Measurements from ENCODE around the gene RPS6KA1. TPM values are rescaled to one million over a fixed set of nuclear protein-coding genes. Genes with fewer than 3 reads are reported as not detected.
A peak's percentile ranks its signal among the peaks of the same experiment; 100 is the strongest.
"Not testable (repeated sequence)": the region's sequence is repeated elsewhere in the genome, so short reads cannot be mapped to it uniquely, and the experiment has no call there.

RPS6KA1 gene
- total and polyA plus RNA-seq, 3 experiments from 2014 or later, result 187 to 193 (median 189) TPM

DNA sequence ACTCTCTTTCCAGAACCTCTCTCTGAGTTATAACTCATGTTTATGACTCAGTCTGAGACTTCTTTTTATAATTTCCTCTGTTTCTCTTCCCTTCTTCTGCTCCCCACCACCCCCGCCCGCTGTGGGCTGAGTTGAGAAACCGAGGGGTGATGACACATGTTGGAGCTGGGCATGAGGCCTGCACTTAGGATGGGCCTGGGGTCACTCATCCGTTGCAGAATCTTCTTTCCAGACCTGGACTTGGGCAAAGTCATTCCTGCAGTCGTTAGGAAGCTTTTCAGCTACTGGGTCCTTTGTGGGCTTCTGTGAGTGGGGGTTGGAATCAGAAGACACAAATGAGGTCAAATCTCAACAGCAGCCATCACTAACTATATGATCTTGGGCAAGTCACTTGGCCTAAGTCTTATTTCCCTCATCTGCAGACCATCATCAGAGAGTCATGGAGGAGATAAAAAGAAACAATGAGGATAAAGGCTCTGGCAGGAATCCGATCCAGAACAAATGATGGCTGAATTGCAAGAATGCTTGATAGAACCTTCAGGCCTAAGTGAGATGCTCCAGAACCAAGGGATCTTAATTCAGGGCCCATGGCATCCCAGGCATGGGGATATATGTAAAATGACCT is 53.4 kb downstream of the RPS6KA1 start:
- no peaks in the 10 kb centered on the region for H3K36me3 Mint-ChIP-seq
- H3K9me3 Mint-ChIP-seq, result no peaks in the 10 kb centered on the region
- Histone ChIP-seq H3K27me3 (ENCODE audit: insufficient read depth, low read length, poor library complexity, severe bottlenecking) (no peaks in the 10 kb centered on the region), H3K9me3 (ENCODE audit: low read length) (no peaks in the 10 kb centered on the region), H3K27ac (ENCODE audit: low read depth, low read length) (no peak overlapping the region), H3K4me1 (ENCODE audit: insufficient read depth, low read length) (no peaks in the 10 kb centered on the region), H3K4me3 (ENCODE audit: low read length) (no peak overlapping the region), H3K36me3 (ENCODE audit: insufficient read depth, low read length) (no peaks in the 10 kb centered on the region)
- H3K27ac Mint-ChIP-seq, result peak overlapping the region in 3 of 8 donors; percentile 19 to 77 (median 76)
- DNase-seq, result no peak
- peaks cover 8 to 15% (median 8%) of the 10 kb centered on the region in 3 donors for H3K4me1 Mint-ChIP-seq
- H3K27me3 Mint-ChIP-seq, result peaks cover 0 to 3% of the 10 kb centered on the region in 2 donors
- CTCF ChIA-PET, result interaction anchor here (1.4 kb wide), 1 partner anchor 41 kb away, joined by 3 read pairs; no protein-coding TSS in a partner anchor
- POLR2A ChIA-PET, result no interaction called here
- no peak overlapping the region for H3K4me3 Mint-ChIP-seq

DNA sequence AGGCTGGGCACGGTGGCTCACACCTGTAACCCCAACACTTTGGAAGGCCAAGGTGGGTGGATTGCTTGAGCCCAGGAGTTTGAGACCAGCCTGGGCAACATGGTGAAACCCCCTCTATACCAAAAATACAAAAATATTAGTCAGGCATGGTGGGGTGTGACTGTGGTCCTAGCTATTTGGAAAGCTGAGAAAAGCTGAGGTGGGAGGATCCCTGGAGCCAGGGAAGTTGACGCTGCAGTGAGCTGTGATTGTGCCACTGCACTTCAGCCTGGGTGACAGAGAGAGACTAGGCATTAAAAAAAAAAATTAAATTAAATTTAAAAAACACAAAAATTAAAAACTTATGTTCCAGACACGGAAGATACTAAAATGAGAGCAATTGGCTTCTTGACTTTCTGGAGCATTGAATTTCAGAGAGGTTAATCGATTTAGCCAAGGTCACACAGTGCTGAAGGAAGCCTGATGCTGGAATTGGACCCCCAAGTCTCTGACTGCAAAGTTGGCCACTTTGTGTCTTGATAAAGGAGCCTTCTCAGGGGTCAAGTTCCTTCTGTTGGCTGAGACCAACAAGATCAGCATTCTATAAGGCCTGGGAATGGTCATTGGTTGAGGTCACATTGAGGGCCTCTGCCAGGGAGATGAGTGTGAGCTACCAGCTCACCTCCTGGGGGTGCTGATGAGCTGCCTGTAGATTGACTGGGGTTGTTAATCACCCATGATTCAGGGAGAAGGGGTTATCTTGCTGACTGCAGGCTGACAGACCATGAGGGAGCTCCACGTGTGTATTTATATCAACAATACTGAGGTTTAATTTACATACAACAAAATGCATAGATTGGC is 54.3 kb downstream of the RPS6KA1 start:
- H3K27ac Mint-ChIP-seq, result peak overlapping the region in 1 of 8 donors; percentile 68
- POLR2A ChIA-PET, result no interaction called here
- DNase-seq, result no peak

DNA sequence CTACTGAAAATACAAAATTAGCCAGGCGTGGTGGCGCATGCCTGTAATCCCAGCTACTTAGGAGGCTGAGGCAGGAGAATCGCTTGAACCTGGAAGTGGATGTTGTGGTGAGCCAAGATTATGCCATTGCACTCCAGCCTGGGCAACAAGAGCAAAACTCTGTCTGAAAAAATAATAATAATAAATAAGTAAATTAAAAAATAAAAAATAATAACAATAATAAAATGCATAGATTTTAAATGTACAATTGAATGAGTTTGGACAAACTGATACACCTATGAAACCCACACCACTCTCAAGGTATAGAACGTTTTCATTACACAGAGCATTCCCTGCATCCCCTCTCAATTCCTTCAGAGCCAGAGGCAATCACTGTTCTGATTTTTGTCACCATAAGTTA is 55.0 kb downstream of the RPS6KA1 start:
- H3K4me3 Mint-ChIP-seq; H3K4me1 ChIP-seq (ENCODE audit: insufficient read depth, low read length); POLR2A ChIA-PET: not testable (repeated sequence)

More for the DNA sequence above, 54.3 kb downstream of the RPS6KA1 start:
- H3K27me3 Mint-ChIP-seq, result peaks cover 0 to 3% of the 10 kb centered on the region in 2 donors
- H3K4me1 Mint-ChIP-seq, result peaks cover 5 to 12% (median 8%) of the 10 kb centered on the region in 3 donors
- H3K9me3 Mint-ChIP-seq, result peaks cover 0 to 3% (median 0%) of the 10 kb centered on the region in 5 donors
- Histone ChIP-seq H3K27ac (ENCODE audit: low read depth, low read length) (no peak overlapping the region), H3K4me3 (ENCODE audit: low read length) (no peak overlapping the region), H3K36me3 (ENCODE audit: insufficient read depth, low read length) (no peaks in the 10 kb centered on the region), H3K27me3 (ENCODE audit: insufficient read depth, low read length, poor library complexity, severe bottlenecking) (no peaks in the 10 kb centered on the region), H3K4me1 (ENCODE audit: insufficient read depth, low read length) (no peaks in the 10 kb centered on the region), H3K9me3 (ENCODE audit: low read length) (no peaks in the 10 kb centered on the region)
- CTCF ChIA-PET, result interaction anchor here (1.0 to 1.4 kb wide), 2 partner anchors 17 to 42 kb away, joined by 3 read pairs; no protein-coding TSS in a partner anchor
- H3K36me3 Mint-ChIP-seq, result no peaks in the 10 kb centered on the region
- no peak overlapping the region for H3K4me3 Mint-ChIP-seq

GRCh38 chr1:26585471-26585870 is 55.9 kb downstream of the RPS6KA1 start:
- H3K27me3 Mint-ChIP-seq, result peaks cover 2 to 3% of the 10 kb centered on the region in 2 donors
- CTCF ChIA-PET, result no interaction called here
- peaks cover 5 to 8% (median 5%) of the 10 kb centered on the region in 3 donors for H3K4me1 Mint-ChIP-seq
- Histone ChIP-seq H3K36me3 (ENCODE audit: insufficient read depth, low read length) (no peaks in the 10 kb centered on the region), H3K4me3 (ENCODE audit: low read length) (no peak overlapping the region), H3K9me3 (ENCODE audit: low read length) (no peaks in the 10 kb centered on the region), H3K27me3 (ENCODE audit: insufficient read depth, low read length, poor library complexity, severe bottlenecking) (no peaks in the 10 kb centered on the region), H3K27ac (ENCODE audit: low read depth, low read length) (no peak overlapping the region), H3K4me1 (ENCODE audit: insufficient read depth, low read length) (no peaks in the 10 kb centered on the region)
- H3K4me3 Mint-ChIP-seq, result no peak overlapping the region
- H3K36me3 Mint-ChIP-seq, result no peaks in the 10 kb centered on the region
- peak overlapping the region in 1 of 8 donors; percentile 6 for H3K27ac Mint-ChIP-seq
- POLR2A ChIA-PET, result no interaction called here
- DNase-seq, result no peak
- peaks cover 0 to 4% (median 4%) of the 10 kb centered on the region in 5 donors for H3K9me3 Mint-ChIP-seq

More for the DNA sequence above, 55.0 kb downstream of the RPS6KA1 start:
- H3K27ac ChIP-seq (ENCODE audit: low read depth, low read length); H3K4me3 ChIP-seq (ENCODE audit: low read length); H3K9me3 Mint-ChIP-seq; H3K36me3 Mint-ChIP-seq; H3K9me3 ChIP-seq (ENCODE audit: low read length); H3K27me3 ChIP-seq (ENCODE audit: insufficient read depth, low read length, poor library complexity, severe bottlenecking); H3K36me3 ChIP-seq (ENCODE audit: insufficient read depth, low read length); H3K27me3 Mint-ChIP-seq; DNase-seq; H3K27ac Mint-ChIP-seq: not testable (repeated sequence)
- CTCF ChIA-PET, result interaction anchor here (1.0 to 1.4 kb wide), 2 partner anchors 16 to 43 kb away, joined by 3 read pairs; no protein-coding TSS in a partner anchor
- peaks cover 5 to 12% (median 8%) of the 10 kb centered on the region in 3 donors for H3K4me1 Mint-ChIP-seq

GRCh38 chr1:26593385-26593784 is 63.8 kb downstream of the RPS6KA1 start:
- H3K36me3 ChIP-seq (ENCODE audit: insufficient read depth, low read length), result no peaks in the 10 kb centered on the region
- Mint-ChIP-seq H3K36me3 (no peaks in the 10 kb centered on the region), H3K9me3 (peaks cover 0 to 4% (median 4%) of the 10 kb centered on the region in 5 donors), H3K27me3 (peaks cover 0 to 2% of the 10 kb centered on the region in 2 donors), H3K27ac (no peak overlapping the region), H3K4me3 (no peak overlapping the region), H3K4me1 (peaks cover 4 to 6% (median 5%) of the 10 kb centered on the region in 3 donors)
- H3K27me3 ChIP-seq (ENCODE audit: insufficient read depth, low read length, poor library complexity, severe bottlenecking), result no peaks in the 10 kb centered on the region
- ChIA-PET CTCF (interaction anchor here (1.3 kb wide), 1 partner anchor 227 kb away, joined by 4 read pairs; no protein-coding TSS in a partner anchor), POLR2A (no interaction called here)
- no peak overlapping the region for H3K27ac ChIP-seq (ENCODE audit: low read depth, low read length)
- no peaks in the 10 kb centered on the region for H3K9me3 ChIP-seq (ENCODE audit: low read length)
- no peaks in the 10 kb centered on the region for H3K4me1 ChIP-seq (ENCODE audit: insufficient read depth, low read length)
- no peak for DNase-seq
- no peak overlapping the region for H3K4me3 ChIP-seq (ENCODE audit: low read length)

GRCh38 chr1:26594593-26594992 is 65.0 kb downstream of the RPS6KA1 start:
- H3K9me3 ChIP-seq (ENCODE audit: low read length); H3K27me3 Mint-ChIP-seq; H3K4me3 Mint-ChIP-seq; DNase-seq; H3K4me3 ChIP-seq (ENCODE audit: low read length); H3K4me1 Mint-ChIP-seq; H3K27ac ChIP-seq (ENCODE audit: low read depth, low read length); H3K36me3 ChIP-seq (ENCODE audit: insufficient read depth, low read length); POLR2A ChIA-PET; H3K4me1 ChIP-seq (ENCODE audit: insufficient read depth, low read length); H3K27me3 ChIP-seq (ENCODE audit: insufficient read depth, low read length, poor library complexity, severe bottlenecking); H3K9me3 Mint-ChIP-seq; H3K36me3 Mint-ChIP-seq: not testable (repeated sequence)
- CTCF ChIA-PET, result interaction anchor here (1.0 to 1.4 kb wide), 3 partner anchors 64 to 194 kb away, joined by 4 to 5 read pairs (median 4); no protein-coding TSS in a partner anchor
- H3K27ac Mint-ChIP-seq, result peak overlapping the region in 1 of 8 donors; percentile 75

GRCh38 chr1:26597629-26598039 is 68.1 kb downstream of the RPS6KA1 start:
- Histone ChIP-seq H3K4me3 (ENCODE audit: low read length) (no peak overlapping the region), H3K4me1 (ENCODE audit: insufficient read depth, low read length) (peaks cover 6% of the 10 kb centered on the region), H3K9me3 (ENCODE audit: low read length) (no peaks in the 10 kb centered on the region), H3K36me3 (ENCODE audit: insufficient read depth, low read length) (no peaks in the 10 kb centered on the region), H3K27ac (ENCODE audit: low read depth, low read length) (no peak overlapping the region), H3K27me3 (ENCODE audit: insufficient read depth, low read length, poor library complexity, severe bottlenecking) (no peaks in the 10 kb centered on the region)
- H3K36me3 Mint-ChIP-seq, result no peaks in the 10 kb centered on the region
- CTCF ChIA-PET, result interaction anchor here (0.7 to 12.8 kb wide), 3 partner anchors 17 to 192 kb away, joined by 3 to 203 read pairs (median 4); partner anchors contain the start of gene PIGV
- no peak overlapping the region for H3K4me3 Mint-ChIP-seq
- H3K27ac Mint-ChIP-seq, result no peak overlapping the region
- POLR2A ChIA-PET, result no interaction called here
- no peaks in the 10 kb centered on the region for H3K9me3 Mint-ChIP-seq
- no peaks in the 10 kb centered on the region for H3K27me3 Mint-ChIP-seq
- peak in 2 of 5 donors; percentile 38 to 48 for DNase-seq
- peaks cover 8 to 12% (median 10%) of the 10 kb centered on the region in 3 donors for H3K4me1 Mint-ChIP-seq

- POLR2A ChIA-PET, result no interaction called here
- Mint-ChIP-seq H3K27ac (no peak overlapping the region), H3K9me3 (no peaks in the 10 kb centered on the region)
Observed at GRCh38 chr1:26598890-26599289, 69.3 kb downstream of the RPS6KA1 start.

More at GRCh38 chr1:26598890-26599289, 69.3 kb downstream of the RPS6KA1 start:
- peak overlapping the region; percentile 9 for H3K27ac ChIP-seq (ENCODE audit: low read depth, low read length)
- Mint-ChIP-seq H3K4me1 (peaks cover 8 to 12% (median 11%) of the 10 kb centered on the region in 3 donors), H3K27me3 (no peaks in the 10 kb centered on the region), H3K4me3 (no peak overlapping the region), H3K36me3 (no peaks in the 10 kb centered on the region)
- no peaks in the 10 kb centered on the region for H3K9me3 ChIP-seq (ENCODE audit: low read length)
- H3K27me3 ChIP-seq (ENCODE audit: insufficient read depth, low read length, poor library complexity, severe bottlenecking), result no peaks in the 10 kb centered on the region
- CTCF ChIA-PET, result interaction anchor here (0.6 to 12.8 kb wide), 8 partner anchors 16 to 266 kb away, joined by 3 to 203 read pairs (median 4); partner anchors contain the start of gene PIGV
- H3K4me3 ChIP-seq (ENCODE audit: low read length), result no peak overlapping the region
- peaks cover 8% of the 10 kb centered on the region for H3K4me1 ChIP-seq (ENCODE audit: insufficient read depth, low read length)
- H3K36me3 ChIP-seq (ENCODE audit: insufficient read depth, low read length), result no peaks in the 10 kb centered on the region
- no peak for DNase-seq

Data from CD8-positive, alpha-beta memory T cell (primary cell).